OCI-LY3 (cell line): ENCODE measurements around the gene TTLL11.

Source experiments
- H2AFZ ChIP-seq: fragments of 200-600, 300-600 bp; shearing (Covaris generic); 2 replicates; pipeline ENCODE4 v1.6.0; 2014; ENCODE audit warnings: antibody characterized with exemption, low read depth, low read length
- H3K27ac ChIP-seq: fragments of 200-600, 300-600 bp; sonication (generic); 2 replicates; pipeline ENCODE4 v1.5.1; 2014; ENCODE audit warnings: mild to moderate bottlenecking, low read length, moderate library complexity, mixed read lengths
- H3K27me3 ChIP-seq: fragments of 200-600, 300-600 bp; sonication (generic); 2 replicates; pipeline ENCODE4 v1.6.1; 2014; ENCODE audit warnings: low read depth, low read length, mixed read lengths
- H3K36me3 ChIP-seq: fragments of 200-600, 300-600 bp; sonication (generic); replicated peaks from 2 replicates; pipeline ENCODE3; 2014; ENCODE audit warnings: low read depth, low read length, mixed read lengths
- H3K4me1 ChIP-seq: fragments of 300-600, 200-600 bp; sonication (generic); 2 replicates; pipeline ENCODE4 v1.6.1; 2014; ENCODE audit warnings: low read length, mixed read lengths
- H3K4me2 ChIP-seq: fragments of 200-600, 300-600 bp; sonication (generic); 2 replicates; pipeline ENCODE4 v1.6.1; 2014; ENCODE audit warnings: low read length, mixed read lengths
- H3K4me3 ChIP-seq: fragments of 300-600, 200-600 bp; sonication (generic); 2 replicates; pipeline ENCODE4 v1.5.1; 2014; ENCODE audit warnings: antibody characterized with exemption, mild to moderate bottlenecking, low read length, moderate library complexity
- H3K79me2 ChIP-seq: fragments of 300-600, 200-600 bp; shearing (Covaris generic); 2 replicates; pipeline ENCODE4 v1.6.1; 2014; ENCODE audit warnings: mild to moderate bottlenecking, low read length, mixed read lengths
- H3K9ac ChIP-seq: fragments of 300-600, 200-600 bp; shearing (Covaris generic); 2 replicates; pipeline ENCODE4 v1.6.0; 2014; ENCODE audit warnings: mild to moderate bottlenecking, low read length, moderate library complexity
- H3K9me3 ChIP-seq: fragments of 200-600, 300-600 bp; shearing (Covaris generic); 2 replicates; pipeline ENCODE4 v1.6.1; 2014; ENCODE audit warnings: low read length, mixed read lengths; ENCODE audit not compliant: insufficient read depth
- H4K20me1 ChIP-seq: fragments of 200-600, 300-600 bp; sonication (generic); 2 replicates; pipeline ENCODE4 v1.6.1; 2016; ENCODE audit warnings: low read length, mixed read lengths; ENCODE audit not compliant: insufficient read depth
- CTCF ChIP-seq: fragments of 200-600, 300-600 bp; sonication (generic); IDR thresholded peaks from 2 replicates; pipeline ENCODE4 v1.5.1; 2014; ENCODE audit warnings: antibody characterized with exemption, low read length, low read depth
- EZH2phosphoT487 ChIP-seq: fragments of 200-600 bp; shearing (Covaris generic); IDR thresholded peaks from 2 replicates; pipeline ENCODE4 v1.6.1; 2018; ENCODE audit warnings: antibody characterized with exemption, mixed run types, low read depth

Gene TTLL11

GRCh38 chr9:122084026-122084675 is 9.0 kb downstream of the TTLL11 start:
- Histone ChIP-seq H3K27ac (no peak overlapping the region), H3K4me1 (peaks cover 9% of the 10 kb centered on the region), H3K4me2 (no peak overlapping the region), H3K79me2 (0 out of 2 replicates have a peak, but pooled peaks cover 5% of the 10 kb centered on the region), H3K9ac (no peak overlapping the region), H3K27me3 (no peaks in the 10 kb centered on the region), H2AFZ (no peak overlapping the region), H3K36me3 (no peaks in the 10 kb centered on the region), H4K20me1 (0 out of 2 replicates have a peak, but pooled peaks cover 4% of the 10 kb centered on the region), H3K4me3 (no peak overlapping the region), H3K9me3 (no peaks in the 10 kb centered on the region)
- TF ChIP-seq EZH2phosphoT487 (no peak), CTCF (no peak)

- H3K27me3 ChIP-seq, result no peaks in the 10 kb centered on the region
- H3K4me3 ChIP-seq, result no peak overlapping the region
- H3K4me1 ChIP-seq, result no peaks in the 10 kb centered on the region
- H3K4me2 ChIP-seq, result no peak overlapping the region
- H3K27ac ChIP-seq, result no peak overlapping the region
- no peak overlapping the region for H2AFZ ChIP-seq
- no peaks in the 10 kb centered on the region for H3K9me3 ChIP-seq
- H3K36me3 ChIP-seq, result no peaks in the 10 kb centered on the region
- TF ChIP-seq CTCF (no peak), EZH2phosphoT487 (no peak)
- H3K79me2 ChIP-seq, result 0 out of 2 replicates have a peak, but pooled peaks cover 5% of the 10 kb centered on the region
- 0 out of 2 replicates have a peak, but pooled peaks cover 4% of the 10 kb centered on the region for H4K20me1 ChIP-seq
- no peak overlapping the region for H3K9ac ChIP-seq
Observed at GRCh38 chr9:122080986-122081385, 12.1 kb downstream of the TTLL11 start.

GRCh38 chr9:122078557-122078956 is 14.6 kb downstream of the TTLL11 start:
- Histone ChIP-seq H3K9ac (no peak overlapping the region), H3K36me3 (no peaks in the 10 kb centered on the region), H4K20me1 (0 out of 2 replicates have a peak, but pooled peaks cover 4% of the 10 kb centered on the region)

GRCh38 chr9:122076773-122077172 is 16.3 kb downstream of the TTLL11 start:
- 0 out of 2 replicates have a peak, but pooled peaks cover 5% of the 10 kb centered on the region for H3K79me2 ChIP-seq
- H3K27me3 ChIP-seq, result no peaks in the 10 kb centered on the region
- TF ChIP-seq EZH2phosphoT487, result no peak
- no peak for TF ChIP-seq CTCF
- no peaks in the 10 kb centered on the region for H3K36me3 ChIP-seq
- no peak overlapping the region for H3K27ac ChIP-seq
- no peak overlapping the region for H3K4me2 ChIP-seq
- H3K9ac ChIP-seq, result no peak overlapping the region
- H3K4me1 ChIP-seq, result no peaks in the 10 kb centered on the region
- H3K4me3 ChIP-seq, result no peak overlapping the region
- 0 out of 2 replicates have a peak, but pooled peaks cover 4% of the 10 kb centered on the region for H4K20me1 ChIP-seq
- H2AFZ ChIP-seq, result no peak overlapping the region
- no peaks in the 10 kb centered on the region for H3K9me3 ChIP-seq

More at GRCh38 chr9:122078557-122078956, 14.6 kb downstream of the TTLL11 start:
- Histone ChIP-seq H3K4me2 (no peak overlapping the region), H3K9me3 (no peaks in the 10 kb centered on the region), H3K4me3 (no peak overlapping the region), H3K4me1 (no peaks in the 10 kb centered on the region), H3K27ac (no peak overlapping the region), H3K79me2 (0 out of 2 replicates have a peak, but pooled peaks cover 5% of the 10 kb centered on the region), H3K27me3 (no peaks in the 10 kb centered on the region), H2AFZ (no peak overlapping the region)
- TF ChIP-seq CTCF, result no peak
- TF ChIP-seq EZH2phosphoT487, result no peak
